8988T (cell line): ENCODE results near the gene SMC2.

ENCODE experiments used
- DNase-seq: peaks from one replicate; pipeline ENCODE4 v3.0.0; 2011

Gene SMC2

DNA sequence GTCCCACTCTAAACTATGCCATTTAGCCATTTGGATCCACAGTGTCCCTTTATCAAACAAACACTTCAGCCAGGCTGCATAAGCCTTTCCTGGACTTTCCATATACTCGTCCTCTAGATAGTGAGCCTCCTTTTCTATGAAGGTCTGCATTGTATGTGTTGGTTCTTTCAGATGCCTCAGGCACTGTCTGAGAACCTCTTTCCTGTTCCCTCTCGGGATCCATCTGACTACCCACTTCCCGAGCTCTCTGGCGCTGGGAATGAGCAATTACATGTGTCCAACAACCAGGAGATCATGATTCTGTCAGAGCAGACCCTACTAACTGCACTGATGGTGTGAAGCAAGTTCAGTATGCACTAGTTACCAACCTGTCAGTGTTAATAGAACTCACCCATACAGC is 14.2 kb downstream of the SMC2 start:
- DNase-seq = no peak

GRCh38 chr9:104110509-104110908 is 16.4 kb downstream of the SMC2 start:
- DNase-seq = no peak

GRCh38 chr9:104118916-104119315 is 24.8 kb downstream of the SMC2 start:
- DNase-seq = no peak

DNA sequence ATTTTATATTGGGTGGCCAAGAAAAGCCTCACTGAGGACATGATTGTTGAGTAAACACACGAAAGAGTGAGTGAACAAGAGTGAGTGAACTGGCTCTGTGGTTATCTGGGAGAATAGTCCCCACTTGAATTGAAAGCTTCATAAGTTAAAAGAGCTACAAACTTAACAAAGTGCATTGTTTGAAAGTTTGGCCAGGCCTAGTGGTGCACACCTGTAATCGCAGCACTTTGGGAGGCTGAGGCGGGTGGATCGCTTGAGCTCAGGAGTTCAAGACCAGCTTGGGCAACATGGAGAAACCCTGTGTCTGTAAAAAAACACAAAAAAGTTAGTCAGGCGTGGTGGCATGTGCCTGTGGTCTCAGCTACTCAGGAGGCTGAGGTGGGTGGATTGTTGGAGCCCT is 26.9 kb downstream of the SMC2 start:
- no peak for DNase-seq

DNA sequence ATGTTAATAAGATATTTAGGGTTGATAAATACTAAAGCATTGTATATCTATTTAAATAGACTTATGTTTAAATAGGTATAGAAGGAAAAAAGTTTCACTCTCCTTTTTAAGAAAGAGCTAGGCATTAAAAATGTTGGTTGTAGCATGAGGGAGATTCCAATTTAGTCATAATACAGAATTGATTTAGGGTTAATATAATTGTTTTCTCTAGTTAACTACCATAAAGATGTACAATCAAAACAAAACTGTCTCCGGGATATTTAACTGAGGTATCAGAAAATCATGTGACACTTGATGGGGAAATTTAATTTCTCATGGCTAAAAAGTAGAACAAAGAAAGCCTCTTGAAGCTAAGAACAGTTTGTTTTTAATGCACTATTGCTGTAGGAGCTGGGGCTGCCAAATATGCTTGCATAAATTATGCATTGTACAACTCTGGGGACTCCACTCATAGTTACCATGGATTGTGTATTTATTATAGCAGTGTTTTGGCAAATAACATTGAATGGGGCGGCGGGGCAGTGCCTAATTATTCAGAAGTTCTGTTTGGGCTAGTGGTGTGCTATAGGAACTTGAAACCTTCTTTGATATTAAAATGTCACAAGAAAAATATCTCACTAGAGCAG is 44.2 kb downstream of the SMC2 start:
- no peak for DNase-seq

DNA sequence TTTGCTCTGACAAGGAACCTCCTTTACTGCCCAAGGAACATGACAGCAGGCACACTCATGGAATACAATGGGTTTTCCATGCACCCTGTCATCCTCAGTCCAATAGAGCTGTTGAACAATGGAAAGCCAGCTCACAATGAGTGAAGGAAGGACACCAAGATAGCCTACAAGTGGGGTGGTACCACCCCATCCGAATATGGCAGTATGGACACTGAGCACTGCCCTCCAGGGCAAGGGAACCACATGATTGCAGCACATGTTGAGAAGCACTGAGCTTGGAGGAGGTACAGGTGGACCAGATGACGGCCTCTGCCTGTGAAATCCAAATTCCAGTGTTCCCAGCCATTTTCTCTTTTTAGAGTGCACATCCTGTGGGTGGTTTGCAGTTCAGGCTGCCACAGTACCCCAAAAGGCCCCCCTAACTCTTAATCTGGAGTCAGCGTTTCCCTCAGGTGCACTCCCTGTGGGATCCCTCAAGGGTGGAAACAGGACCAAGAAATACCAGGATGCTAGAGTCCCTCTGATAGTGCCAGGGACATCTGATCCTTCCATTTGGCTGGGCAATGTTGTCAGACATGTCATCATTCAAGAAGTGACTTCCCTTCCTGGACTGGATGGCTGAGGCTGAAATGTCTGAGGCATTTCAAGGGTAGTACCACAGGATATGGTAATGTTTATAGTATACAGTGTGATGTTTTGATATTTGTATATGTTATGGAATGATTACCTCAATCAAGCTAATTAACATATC is 48.9 kb downstream of the SMC2 start:
- DNase-seq = no peak

GRCh38 chr9:104143550-104143910 is 49.4 kb downstream of the SMC2 start:
- DNase-seq = no peak

DNA sequence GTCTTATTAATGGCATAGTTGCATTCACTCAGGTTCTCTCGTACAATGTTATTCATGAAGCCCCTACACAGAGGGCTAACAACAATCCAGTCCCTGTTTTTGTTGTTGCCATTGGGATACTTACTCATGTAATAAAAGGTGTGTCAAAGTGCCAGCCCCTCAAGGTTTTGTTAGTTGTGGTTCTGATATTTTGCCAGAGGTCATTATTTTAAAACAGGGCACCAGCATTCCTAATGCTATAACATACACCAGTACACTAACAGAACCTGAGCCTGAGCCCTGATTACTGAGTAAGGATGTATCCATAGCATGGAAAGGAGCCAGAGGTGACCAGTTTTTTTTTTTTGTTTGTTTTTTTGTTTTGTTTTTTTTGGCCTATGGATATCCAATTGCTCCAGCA is 50.2 kb downstream of the SMC2 start:
- no peak for DNase-seq

GRCh38 chr9:104173067-104173466 is 79.0 kb downstream of the SMC2 start:
- DNase-seq = no peak

- DNase-seq = no peak
Observed at GRCh38 chr9:104177003-104177611, 83.0 kb downstream of the SMC2 start.

DNA sequence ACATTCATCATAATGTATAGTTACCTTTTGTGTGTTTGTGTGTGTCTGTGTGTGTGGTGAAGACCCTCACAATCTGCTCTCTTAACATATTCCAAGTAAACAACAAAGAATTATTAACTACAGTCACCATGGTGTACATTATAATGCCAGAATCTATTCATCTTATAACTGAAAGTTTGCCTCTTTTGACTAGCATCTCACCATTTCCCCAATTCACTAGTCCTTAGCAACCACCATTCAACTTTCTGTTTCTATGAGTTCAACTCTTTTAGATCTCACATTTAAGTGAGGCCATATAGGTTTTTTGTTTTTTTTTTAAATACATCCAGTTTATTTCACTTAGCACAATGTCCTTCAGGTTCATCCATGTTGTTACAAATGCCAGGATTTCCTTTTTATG is 83.6 kb downstream of the SMC2 start:
- no peak for DNase-seq
